ENCODE results near the gene RNF222. TPM values are rescaled to one million over a fixed set of nuclear protein-coding genes. Genes with fewer than 3 reads are reported as not detected.

RNF222 gene
- total RNA-seq, 3 donors from 2014 or later, result not detected

DNA sequence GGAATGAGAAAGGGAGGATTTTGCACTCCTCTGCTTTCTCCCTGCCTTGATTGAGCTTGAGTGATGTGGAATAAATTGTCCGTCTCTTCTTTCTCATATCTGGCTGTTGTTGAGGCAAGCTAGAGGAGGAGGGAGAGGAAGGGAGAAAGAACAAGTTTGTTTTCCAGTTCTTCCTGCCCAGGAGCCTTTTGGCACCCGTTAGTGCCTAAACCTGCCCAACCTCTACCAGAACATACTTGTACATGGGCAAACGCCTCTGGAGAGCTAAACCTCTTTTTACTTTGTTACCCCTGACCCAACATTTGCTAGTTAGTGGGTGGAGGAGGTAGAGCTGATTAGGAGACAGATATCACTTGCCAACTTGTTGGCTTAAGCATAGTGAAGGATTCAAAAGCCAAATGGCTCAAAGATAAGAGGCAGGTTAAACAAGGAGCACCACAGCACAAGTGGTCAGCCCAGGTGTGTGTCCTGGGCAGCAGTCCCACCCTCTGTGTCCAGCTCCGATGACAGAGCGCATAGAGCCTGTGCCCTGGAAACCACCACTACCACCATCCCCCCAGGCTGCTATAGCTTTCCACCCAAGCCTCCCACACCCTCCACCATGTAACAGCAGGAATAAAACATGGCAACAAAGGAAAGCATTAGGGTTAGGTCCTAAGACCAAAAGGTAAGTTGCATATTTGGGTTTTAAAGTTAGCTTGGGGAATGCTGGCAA, 51.5 kb downstream of the RNF222 start:
- H3K27me3 ChIP-seq, result no peaks in the 10 kb centered on the region

DNA sequence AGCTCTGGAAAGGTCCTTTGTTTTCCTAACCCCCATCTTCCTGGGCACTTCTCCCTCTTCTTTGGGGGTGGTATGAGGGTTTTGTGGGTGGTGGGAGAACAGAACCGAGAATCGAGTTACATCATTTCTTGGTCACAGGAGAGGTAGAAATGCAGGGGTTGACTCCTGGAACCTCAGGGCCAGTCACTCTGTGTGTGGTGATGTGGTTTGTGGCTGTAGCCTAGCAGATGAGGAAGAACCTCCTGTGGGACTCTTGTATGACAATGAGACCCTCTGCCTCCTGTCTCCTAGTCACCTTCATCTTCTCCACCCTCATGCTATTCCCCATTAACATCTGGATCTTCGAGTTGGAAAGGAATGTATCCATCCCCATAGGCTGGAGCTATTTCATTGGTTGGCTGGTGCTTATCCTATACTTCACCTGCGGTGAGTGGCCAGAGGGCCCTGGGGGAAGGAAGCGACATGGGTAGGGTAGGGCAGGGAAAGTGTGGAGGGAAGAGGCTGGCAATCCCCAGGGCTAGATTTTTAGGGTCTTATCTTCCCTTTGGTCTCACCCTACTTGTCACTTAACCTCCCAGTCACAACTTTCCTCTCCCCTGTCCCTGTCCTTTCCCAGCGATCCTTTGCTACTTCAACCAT, 52.5 kb downstream of the RNF222 start:
- no peak for DNase-seq (ENCODE audit: low spot score in 2 of 2)
- TF ChIP-seq POLR2A (IDR thresholded peaks at IDR 0.05), result no peak
- TF ChIP-seq, protein P1, sequence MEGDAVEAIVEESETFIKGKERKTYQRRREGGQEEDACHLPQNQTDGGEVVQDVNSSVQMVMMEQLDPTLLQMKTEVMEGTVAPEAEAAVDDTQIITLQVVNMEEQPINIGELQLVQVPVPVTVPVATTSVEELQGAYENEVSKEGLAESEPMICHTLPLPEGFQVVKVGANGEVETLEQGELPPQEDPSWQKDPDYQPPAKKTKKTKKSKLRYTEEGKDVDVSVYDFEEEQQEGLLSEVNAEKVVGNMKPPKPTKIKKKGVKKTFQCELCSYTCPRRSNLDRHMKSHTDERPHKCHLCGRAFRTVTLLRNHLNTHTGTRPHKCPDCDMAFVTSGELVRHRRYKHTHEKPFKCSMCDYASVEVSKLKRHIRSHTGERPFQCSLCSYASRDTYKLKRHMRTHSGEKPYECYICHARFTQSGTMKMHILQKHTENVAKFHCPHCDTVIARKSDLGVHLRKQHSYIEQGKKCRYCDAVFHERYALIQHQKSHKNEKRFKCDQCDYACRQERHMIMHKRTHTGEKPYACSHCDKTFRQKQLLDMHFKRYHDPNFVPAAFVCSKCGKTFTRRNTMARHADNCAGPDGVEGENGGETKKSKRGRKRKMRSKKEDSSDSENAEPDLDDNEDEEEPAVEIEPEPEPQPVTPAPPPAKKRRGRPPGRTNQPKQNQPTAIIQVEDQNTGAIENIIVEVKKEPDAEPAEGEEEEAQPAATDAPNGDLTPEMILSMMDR (IDR thresholded peaks at IDR 0.05), result no peak
- TF ChIP-seq POLR2AphosphoS5 (IDR thresholded peaks at IDR 0.05), result no peak
- Histone ChIP-seq H3K27ac (peak overlapping the region; percentile 78 to 90), H3K9me3 (no peaks in the 10 kb centered on the region), H3K4me3 (no peak overlapping the region), H3K4me1 (no peaks in the 10 kb centered on the region), H3K36me3 (no peaks in the 10 kb centered on the region), H3K27me3 (no peaks in the 10 kb centered on the region)
- intact Hi-C loops (cut with DNase I; ENCODE audit: low total_unique reads), result no loop called here

More for the DNA sequence above, 51.5 kb downstream of the RNF222 start:
- H3K4me3 ChIP-seq, result peak overlapping the region in 1 of 3 donors; percentile 39
- H3K9me3 ChIP-seq, result no peaks in the 10 kb centered on the region
- TF ChIP-seq POLR2AphosphoS5 (IDR thresholded peaks at IDR 0.05), result peak in 1 of 3 donors; percentile 24
- TF ChIP-seq POLR2A (IDR thresholded peaks at IDR 0.05), result no peak
- TF ChIP-seq, protein P1 (IDR thresholded peaks at IDR 0.05), result no peak
- peak overlapping the region; percentile 78 to 90 for H3K27ac ChIP-seq
- no peaks in the 10 kb centered on the region for H3K4me1 ChIP-seq
- peak in 1 of 2 donors; percentile 70 for DNase-seq (ENCODE audit: low spot score in 2 of 2)
- no peaks in the 10 kb centered on the region for H3K36me3 ChIP-seq
- intact Hi-C loops (cut with DNase I; ENCODE audit: low total_unique reads), result no loop called here

DNA sequence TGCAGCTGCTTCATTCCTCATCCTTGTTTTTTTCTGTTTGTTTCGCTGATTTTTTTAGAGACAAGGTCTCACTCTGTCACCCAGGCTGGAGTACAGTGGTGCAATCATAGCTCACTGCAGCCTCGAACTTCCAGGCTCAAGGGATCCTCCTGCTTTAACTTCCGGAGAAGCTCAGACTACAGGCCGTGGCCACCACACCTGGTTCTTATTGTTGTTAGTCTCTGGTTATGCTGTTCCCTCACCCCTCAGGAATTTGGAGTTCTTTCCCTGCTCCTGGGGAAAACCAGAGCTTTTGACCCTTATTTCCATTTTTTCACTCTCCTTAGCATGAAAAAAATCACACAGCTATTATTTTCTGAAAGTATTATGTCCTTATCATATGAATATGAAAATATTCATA, 56.2 kb downstream of the RNF222 start:
- Histone ChIP-seq H3K27me3 (no peaks in the 10 kb centered on the region), H3K9me3 (no peaks in the 10 kb centered on the region), H3K4me1 (no peaks in the 10 kb centered on the region), H3K4me3 (no peak overlapping the region), H3K27ac (no peak overlapping the region), H3K36me3 (no peaks in the 10 kb centered on the region)
- DNase-seq (ENCODE audit: low spot score in 2 of 2), result no peak
- intact Hi-C loops (cut with DNase I; ENCODE audit: low total_unique reads), result no loop called here
- TF ChIP-seq POLR2AphosphoS5 (IDR thresholded peaks at IDR 0.05) (no peak), POLR2A (IDR thresholded peaks at IDR 0.05) (no peak)
- TF ChIP-seq, protein P1 (IDR thresholded peaks at IDR 0.05), result no peak

Other genes with a start within 250 kb of the RNF222 start
- gene PER1, start 245.4 kb downstream of the RNF222 start, total RNA-seq, result 100 to 1,000 TPM in 2 of 3 donors, 10 to 100 TPM in 1; 97.3 to 167 (median 115) TPM
- 10 to 100 TPM; 21.8 to 30.2 (median 28.1) TPM for gene VAMP2, start 234.9 kb downstream of the RNF222 start, total RNA-seq
- 10 to 100 TPM; 15.7 to 83.1 (median 41.0) TPM for gene TMEM107, start 221.4 kb downstream of the RNF222 start, total RNA-seq
- gene BORCS6, start 207.6 kb downstream of the RNF222 start, total RNA-seq, result 10 to 100 TPM in 2 of 3 donors, 1 to 10 TPM in 1; 8.5 to 11.5 (median 10.8) TPM
- 1 to 10 TPM in 2 of 3 donors, under 1 TPM in 1; 0.44 to 3.8 (median 1.6) TPM for gene AURKB, start 187.3 kb downstream of the RNF222 start, total RNA-seq
- gene CTC1, start 149.8 kb downstream of the RNF222 start, total RNA-seq, result 10 to 100 TPM; 12.8 to 35.7 (median 32.1) TPM
- gene PFAS, start 148.5 kb downstream of the RNF222 start, total RNA-seq, result 10 to 100 TPM; 10.2 to 23.6 (median 18.7) TPM
- 10 to 100 TPM; 22.1 to 25.2 (median 23.1) TPM for gene RANGRF, start 109.2 kb downstream of the RNF222 start, total RNA-seq
- 1 to 10 TPM in 2 of 3 donors, under 1 TPM in 1; 0.96 to 4.7 (median 3.3) TPM for gene SLC25A35, start 102.4 kb downstream of the RNF222 start, total RNA-seq
- gene ARHGEF15, start 87.6 kb downstream of the RNF222 start, total RNA-seq, result 10 to 100 TPM in 2 of 3 donors, 1 to 10 TPM in 1; 2.9 to 75.4 (median 11.5) TPM
- not detected for gene ODF4, start 58.0 kb downstream of the RNF222 start, total RNA-seq
- 1,000 to 10,000 TPM; 3,666 to 5,219 (median 4,419) TPM for gene RPL26, start 14.6 kb downstream of the RNF222 start, total RNA-seq
- gene NDEL1, start 38.1 kb upstream of the RNF222 start, total RNA-seq, result 10 to 100 TPM; 51.1 to 80.6 (median 61.4) TPM
- gene MYH10, start 232.9 kb upstream of the RNF222 start, total RNA-seq, result 10 to 100 TPM; 46.2 to 54.7 (median 46.7) TPM